Measurements from ENCODE around the gene ZCWPW1. TPM values are rescaled to one million over a fixed set of nuclear protein-coding genes. Genes with fewer than 3 reads are reported as not detected.
A peak's percentile ranks its signal among the peaks of the same experiment; 100 is the strongest.
"Not testable (repeated sequence)": the region's sequence is repeated elsewhere in the genome, so short reads cannot be mapped to it uniquely, and the experiment has no call there.

Gene ZCWPW1
- total RNA-seq, 4 donors from 2014 or later, result 1.8 to 19.8 (median 3.6) TPM

DNA sequence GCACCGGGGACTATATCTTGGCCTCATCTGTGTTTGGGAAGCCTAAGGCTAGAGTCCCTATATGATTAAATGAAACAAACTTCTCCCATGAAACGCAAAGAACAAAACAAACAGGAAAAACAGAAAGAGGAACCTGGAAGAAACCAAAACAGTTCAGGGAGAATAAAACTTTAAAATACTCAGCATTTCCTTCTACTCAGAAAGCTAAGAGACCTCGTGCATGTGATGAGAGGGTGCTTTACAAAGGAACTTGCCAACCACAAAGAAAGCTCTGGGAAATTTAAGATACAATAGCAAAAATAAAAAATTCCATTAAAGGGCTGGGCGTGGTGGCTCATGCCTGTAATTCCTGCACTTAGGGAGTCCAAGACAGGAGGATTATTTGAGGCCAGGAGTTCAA is 48.3 kb downstream of the ZCWPW1 start:
- Histone ChIP-seq H3K4me3 (no peak overlapping the region), H3K27me3 (no peaks in the 10 kb centered on the region), H3K9me3 (no peaks in the 10 kb centered on the region), H3K36me3 (no peaks in the 10 kb centered on the region), H3K4me1 (no peaks in the 10 kb centered on the region), H3K27ac (no peak overlapping the region)
- TF ChIP-seq POLR2A (IDR thresholded peaks at IDR 0.05) (no peak), CTCF (IDR thresholded peaks at IDR 0.05) (no peak)
- no peak for DNase-seq

GRCh38 chr7:100378114-100378755 is 50.3 kb downstream of the ZCWPW1 start:
- Histone ChIP-seq H3K4me1 (no peaks in the 10 kb centered on the region), H3K9me3 (no peaks in the 10 kb centered on the region), H3K27ac (no peak overlapping the region), H3K4me3 (no peak overlapping the region), H3K27me3 (no peaks in the 10 kb centered on the region), H3K36me3 (no peaks in the 10 kb centered on the region)
- no peak for DNase-seq
- TF ChIP-seq POLR2A (IDR thresholded peaks at IDR 0.05), result no peak
- no peak for TF ChIP-seq CTCF (IDR thresholded peaks at IDR 0.05)

- Histone ChIP-seq H3K4me3 (no peak overlapping the region), H3K27me3 (no peaks in the 10 kb centered on the region), H3K27ac (no peak overlapping the region), H3K36me3 (no peaks in the 10 kb centered on the region), H3K9me3 (no peaks in the 10 kb centered on the region), H3K4me1 (peaks cover 0 to 9% (median 0%) of the 10 kb centered on the region in 4 donors)
- TF ChIP-seq POLR2A (IDR thresholded peaks at IDR 0.05) (no peak), CTCF (IDR thresholded peaks at IDR 0.05) (no peak)
- DNase-seq, result no peak
Measured at GRCh38 chr7:100376066-100376465, 52.4 kb downstream of the ZCWPW1 start.

DNA sequence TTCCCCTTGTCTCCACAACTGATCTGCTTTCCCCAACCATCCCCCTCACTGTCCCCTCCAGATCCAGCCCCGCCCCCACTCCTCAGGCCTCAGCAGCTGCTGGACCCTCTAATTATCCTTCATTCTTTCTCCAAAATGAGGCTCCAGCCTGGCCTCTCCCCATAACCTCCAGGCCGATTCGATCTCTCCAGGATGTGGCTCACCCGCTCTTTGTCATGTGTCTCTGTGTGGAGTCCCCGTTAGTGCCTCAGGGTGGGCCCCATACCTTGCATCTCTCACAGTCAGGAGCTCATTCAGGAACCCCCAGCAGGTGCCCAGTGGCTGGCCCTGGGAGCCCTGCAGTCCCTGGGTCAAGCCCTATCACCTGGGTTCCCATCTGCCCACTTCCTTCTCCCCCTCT is 53.9 kb downstream of the ZCWPW1 start:
- Histone ChIP-seq H3K4me3 (peak overlapping the region in 1 of 4 donors; percentile 17), H3K9me3 (no peaks in the 10 kb centered on the region), H3K27me3 (no peaks in the 10 kb centered on the region), H3K36me3 (no peaks in the 10 kb centered on the region), H3K27ac (no peak overlapping the region), H3K4me1 (peaks cover 0 to 9% (median 3%) of the 10 kb centered on the region in 4 donors)
- no peak for DNase-seq
- no peak for TF ChIP-seq CTCF (IDR thresholded peaks at IDR 0.05)

DNA sequence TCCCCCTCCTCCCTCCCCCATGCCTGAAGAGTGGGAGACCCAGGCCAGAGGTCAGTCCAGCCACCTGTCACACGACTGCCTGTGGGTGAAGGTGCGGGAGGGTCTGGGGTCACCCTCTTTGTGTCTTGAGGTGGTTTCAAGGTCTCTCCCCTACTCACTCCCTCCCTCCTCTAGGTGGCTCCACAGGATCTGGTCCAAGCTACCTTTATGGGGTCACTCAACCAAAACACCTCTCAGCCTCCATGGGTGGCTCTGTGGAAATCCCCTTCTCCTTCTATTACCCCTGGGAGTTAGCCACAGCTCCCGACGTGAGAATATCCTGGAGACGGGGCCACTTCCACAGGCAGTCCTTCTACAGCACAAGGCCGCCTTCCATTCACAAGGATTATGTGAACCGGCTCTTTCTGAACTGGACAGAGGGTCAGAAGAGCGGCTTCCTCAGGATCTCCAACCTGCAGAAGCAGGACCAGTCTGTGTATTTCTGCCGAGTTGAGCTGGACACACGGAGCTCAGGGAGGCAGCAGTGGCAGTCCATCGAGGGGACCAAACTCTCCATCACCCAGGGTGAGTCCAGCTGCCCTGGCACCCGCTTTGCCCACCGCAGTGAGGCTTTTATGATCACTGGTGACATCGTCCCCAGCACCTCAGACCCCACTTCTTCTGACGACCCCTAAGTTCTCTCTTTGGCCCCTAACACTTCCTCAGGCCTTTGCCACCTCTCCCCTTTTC is 54.5 kb downstream of the ZCWPW1 start:
- peak overlapping the region in 1 of 4 donors; percentile 17 for H3K4me3 ChIP-seq

DNA sequence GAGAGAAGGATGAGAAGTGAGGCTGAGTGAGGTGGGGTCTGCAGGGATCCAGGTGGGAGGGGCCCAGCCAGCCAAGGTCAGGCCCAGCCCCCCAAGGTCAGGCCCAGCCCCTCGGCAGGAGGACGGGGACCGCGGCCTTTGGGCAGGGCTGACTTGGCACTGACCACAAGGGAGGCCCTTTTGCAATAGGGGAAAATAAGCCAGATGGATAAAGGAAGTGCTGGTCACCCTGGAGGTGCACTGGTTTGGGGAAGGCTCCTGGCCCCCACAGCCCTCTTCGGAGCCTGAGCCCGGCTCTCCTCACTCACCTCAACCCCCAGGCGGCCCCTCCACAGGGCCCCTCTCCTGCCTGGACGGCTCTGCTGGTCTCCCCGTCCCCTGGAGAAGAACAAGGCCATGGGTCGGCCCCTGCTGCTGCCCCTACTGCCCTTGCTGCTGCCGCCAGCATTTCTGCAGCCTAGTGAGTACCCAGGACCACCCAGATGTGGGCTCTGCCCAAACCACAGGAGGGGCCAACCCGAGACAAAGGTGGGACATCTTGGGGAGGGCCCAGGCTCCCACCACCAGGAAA is 55.2 kb downstream of the ZCWPW1 start, which contains the start of gene PILRA:
Gene PILRA, plus strand, starts transcription at position 227 of the 571 bp plus-strand sequence. Its CDS starts 170 bp downstream, at position 397.
- Histone ChIP-seq H3K9me3 (no peaks in the 10 kb centered on the region), H3K4me1 (peaks cover 0 to 11% (median 7%) of the 10 kb centered on the region in 4 donors), H3K36me3 (no peaks in the 10 kb centered on the region), H3K4me3 (peak within 1 kb of the TSS in 1 of 4 donors; percentile 17), H3K27me3 (no peaks in the 10 kb centered on the region), H3K27ac (peak within 1 kb of the TSS in 3 of 4 donors; percentile 15 to 25 (median 22))
- TF ChIP-seq POLR2A (IDR thresholded peaks at IDR 0.05) (no peak), CTCF (IDR thresholded peaks at IDR 0.05) (no peak)
- DNase-seq, result no peak

More for the DNA sequence above, 54.5 kb downstream of the ZCWPW1 start:
- not testable (repeated sequence) for H3K27me3 ChIP-seq, H3K36me3 ChIP-seq, DNase-seq, H3K9me3 ChIP-seq, H3K4me1 ChIP-seq
- H3K27ac ChIP-seq, result peak overlapping the region in 3 of 4 donors; percentile 1 to 22 (median 5)

Measured in Peyer's patch (tissue), 4 donors.